Measurements from ENCODE around the gene EPHA6. TPM values are rescaled to one million over a fixed set of nuclear protein-coding genes. Genes with fewer than 3 reads are reported as not detected.

EPHA6 gene
- total and polyA plus RNA-seq, 9 of the 15 experiments (the other 6 are each of a cell fraction or from before 2014, with no cell fraction given): not detected

GRCh38 chr3:97340940-97341339 is 526.5 kb downstream of the EPHA6 start:
- no peak for ATAC-seq

More at GRCh38 chr3:97340940-97341339, 526.5 kb downstream of the EPHA6 start:
- intact Hi-C loops (cut with micrococcal nuclease) (no loop called here), in situ Hi-C loops (cut with MboI) (no loop called here)
- Histone ChIP-seq H3K9me1 (ENCODE audit: control insufficient read depth, insufficient read depth, low read length) (no peaks in the 10 kb centered on the region), H3K4me1 (replicated peaks in 1 of 2; ENCODE audit: control insufficient read depth in 2 of 2, insufficient read depth in 2 of 2, low read length in 2 of 2) (no peaks in the 10 kb centered on the region), H3K27me3 (ENCODE audit: control insufficient read depth in 2 of 2, insufficient read depth in 2 of 2, low read length in 2 of 2) (no peaks in the 10 kb centered on the region), H3K9me3 (replicated peaks; ENCODE audit: control insufficient read depth, insufficient read depth, low read depth, low read length) (no peaks in the 10 kb centered on the region), H3K27ac (ENCODE audit: extremely low read depth, low read depth, low read length) (no peak overlapping the region), H2AFZ (ENCODE audit: low read depth, low read length) (no peak overlapping the region), H3K4me3 (no peak overlapping the region), H4K20me1 (replicated peaks; ENCODE audit: control insufficient read depth, insufficient read depth, low read length) (no peaks in the 10 kb centered on the region), H3K9ac (ENCODE audit: insufficient read depth in 1 of 2, low read depth in 2 of 2, low read length in 2 of 2) (no peak overlapping the region), H3K4me2 (ENCODE audit: insufficient read depth, low read length) (no peak overlapping the region), H3K36me3 (ENCODE audit: control insufficient read depth, insufficient read depth, low read length) (no peaks in the 10 kb centered on the region), H3K79me2 (ENCODE audit: control insufficient read depth, insufficient read depth, low read length) (no peaks in the 10 kb centered on the region)
- no peak for FAIRE-seq
- ChIA-PET CTCF (ENCODE audit: low intra/inter-chr PET ratio) (no interaction called here), POLR2A (no interaction called here)
- BruUV-seq (replicated peaks): no TSS peak
- 0% methylated on average over 2 of the region's 2 CpGs for WGBS (ENCODE audit: insufficient coverage, low coverage, missing lambda C conversion rate)
- DNase-seq (ENCODE audit: extremely low read depth in 1 of 4, low spot score in 3 of 4): no peak
- no peak for TF ChIP-seq ZNF584 (CRISPR knock-in tag; IDR thresholded peaks at IDR 0.05; ENCODE audit: low read depth)
- TF ChIP-seq ZNF449 (CRISPR knock-in tag; IDR thresholded peaks at IDR 0.05): no peak
- TF ChIP-seq GTF2B (IDR thresholded peaks at IDR 0.05; ENCODE audit: extremely low read depth, insufficient read length): no peak
- TF ChIP-seq NKRF (IDR thresholded peaks at IDR 0.05; ENCODE audit: borderline replicate concordance): no peak
- no peak for TF ChIP-seq CCNT2 (IDR thresholded peaks at IDR 0.05; ENCODE audit: borderline replicate concordance, extremely low read depth, insufficient read length, low read depth, low read length)
- no peak for TF ChIP-seq ZNF280B (CRISPR knock-in tag; IDR thresholded peaks at IDR 0.05)
- no peak for TF ChIP-seq TAL1 (IDR thresholded peaks at IDR 0.05)
- no peak for TF ChIP-seq E2F4 (CRISPR knock-in tag; IDR thresholded peaks at IDR 0.05; ENCODE audit: low read depth)
- TF ChIP-seq IRF2 (CRISPR knock-in tag; IDR thresholded peaks at IDR 0.05): no peak
- TF ChIP-seq BCLAF1 (IDR thresholded peaks at IDR 0.05; ENCODE audit: borderline replicate concordance in 1 of 2, control insufficient read depth in 1 of 2, low read depth in 2 of 2, low read length in 1 of 2): no peak

Measured in K562 (cell line).